Esophagus muscularis mucosa (tissue), 4 donors: ENCODE data around the gene NTSR2. TPM values are rescaled to one million over a fixed set of nuclear protein-coding genes. Genes with fewer than 3 reads are reported as not detected.

Experiments
- DNase-seq: peaks from one replicate; pipeline ENCODE4 v3.0.0-alpha.2; 2017; ENCODE audit errors: extremely low spot score
- H3K27ac ChIP-seq, 4 donors: fragments of 200-600 bp; sonication (generic); replicated peaks in 1 of 4; 1 replicate in 3 of 4; 2 replicates in 1 of 4; pipeline ENCODE4 v1.5.1; 2016 to 2019; ENCODE audit warnings: mild to moderate bottlenecking in 1 of 4
- H3K27me3 ChIP-seq, 4 donors: fragments of 200-600 bp; sonication (generic); one replicate each; pipeline versions ENCODE4 v1.5.1 to v1.6.0; 2016 to 2019
- H3K36me3 ChIP-seq, 4 donors: fragments of 200-600 bp; sonication (generic); one replicate each; pipeline ENCODE4 v1.5.1; 2016 to 2019
- H3K4me1 ChIP-seq, 4 donors: fragments of 200-600 bp; sonication (generic); one replicate each; pipeline ENCODE4 v1.5.1; 2016 to 2019
- H3K4me3 ChIP-seq, 4 donors: fragments of 200-600 bp; sonication (generic); 1 replicate in 2 of 4; 2 replicates in 2 of 4; pipeline ENCODE4 v1.5.1; 2016 to 2019; ENCODE audit warnings: mild to moderate bottlenecking in 4 of 4, moderate library complexity in 1 of 4
- H3K9me3 ChIP-seq, 4 donors: fragments of 200-600 bp; sonication (generic); 1 replicate in 3 of 4; 2 replicates in 1 of 4; pipeline ENCODE4 v1.5.1; 2016 to 2019
- CTCF ChIP-seq, 3 experiments: fragments of 200-600 bp in 2 of 3; fragments of 450-650 bp in 1 of 3; sonication (generic) in 2 of 3; IDR thresholded peaks; one replicate each; pipeline ENCODE4 v1.5.1; 2017 to 2019; ENCODE audit warnings: antibody characterized with exemption in 3 of 3, mild to moderate bottlenecking in 2 of 3, moderate library complexity in 1 of 3
- EP300 ChIP-seq: sonication (generic); formaldehyde crosslinking; IDR thresholded peaks from one replicate; pipeline ENCODE4 v1.6.1; 2017; ENCODE audit warnings: antibody characterized with exemption
- POLR2A ChIP-seq: fragments of 450-650 bp; IDR thresholded peaks from one replicate; pipeline ENCODE4 v1.6.1; 2017; ENCODE audit warnings: antibody characterized with exemption, moderate library complexity, mild to moderate bottlenecking, low read depth
- POLR2AphosphoS5 ChIP-seq, 2 donors: sonication (generic); formaldehyde crosslinking; IDR thresholded peaks; one replicate each; pipeline ENCODE4 v1.6.1; 2017; ENCODE audit warnings: antibody characterized with exemption in 2 of 2
- WGBS: methylation state at CpG from one replicate; pipeline ENCODE4 v1.1.5; 2018; 5-methylcytosine and 5-hydroxymethylcytosine counted together
- intact Hi-C: fragments of 100-400 bp; cut with DNase I; formaldehyde crosslinking; loops from one replicate; pipeline ENCODE4 v1.15.1; 2023
- total RNA-seq, 4 donors: library from RNA; depleted of rRNA; stranded (reverse); fragments of >200 nt; gene quantifications; one replicate each; pipeline versions ENCODE4 v1.1.0 to v1.2.1, GENCODE V29; 2016

The NTSR2 gene
- total RNA-seq, 4 donors from 2014 or later: not detected

GRCh38 chr2:11680182-11680900 lies 10.3 kb upstream of the NTSR2 start:
- TF ChIP-seq EP300: no peak
- no peak for TF ChIP-seq POLR2AphosphoS5 (IDR thresholded peaks at IDR 0.05)
- TF ChIP-seq POLR2A: no peak
- no peak for TF ChIP-seq CTCF (IDR thresholded peaks at IDR 0.05)
- H3K27ac ChIP-seq: no peak overlapping the region
- no peak for DNase-seq
- no peak overlapping the region for H3K4me3 ChIP-seq
- intact Hi-C loops: no loop called here
- 81% methylated on average over 14 of the region's 16 CpGs for WGBS
- H3K9me3 ChIP-seq: peaks cover 0 to 6% (median 0%) of the 10 kb centered on the region in 4 donors
- no peaks in the 10 kb centered on the region for H3K4me1 ChIP-seq
- no peaks in the 10 kb centered on the region for H3K36me3 ChIP-seq
- peaks cover 0 to 40% (median 0%) of the 10 kb centered on the region in 4 donors for H3K27me3 ChIP-seq

GRCh38 chr2:11679486-11680181 lies 9.6 kb upstream of the NTSR2 start:
- H3K27me3 ChIP-seq: peaks cover 0 to 34% (median 0%) of the 10 kb centered on the region in 4 donors
- no peaks in the 10 kb centered on the region for H3K36me3 ChIP-seq
- no peaks in the 10 kb centered on the region for H3K4me1 ChIP-seq
- no peak overlapping the region for H3K4me3 ChIP-seq
- WGBS: 80% methylated on average over 11 of the region's 13 CpGs
- H3K9me3 ChIP-seq: peaks cover 0 to 6% (median 0%) of the 10 kb centered on the region in 4 donors
- intact Hi-C loops: no loop called here
- no peak overlapping the region for H3K27ac ChIP-seq
- no peak for DNase-seq
- TF ChIP-seq EP300 (no peak), POLR2A (no peak), POLR2AphosphoS5 (IDR thresholded peaks at IDR 0.05) (no peak), CTCF (IDR thresholded peaks at IDR 0.05) (no peak)

- Histone ChIP-seq H3K36me3 (no peaks in the 10 kb centered on the region), H3K27ac (no peak overlapping the region), H3K9me3 (peaks cover 0 to 6% (median 0%) of the 10 kb centered on the region in 4 donors), H3K27me3 (peaks cover 0 to 32% (median 0%) of the 10 kb centered on the region in 4 donors), H3K4me3 (no peak overlapping the region), H3K4me1 (no peaks in the 10 kb centered on the region)
- WGBS: 81% methylated on average over 7 of the region's 7 CpGs
- TF ChIP-seq POLR2AphosphoS5 (IDR thresholded peaks at IDR 0.05) (no peak), POLR2A (no peak), CTCF (IDR thresholded peaks at IDR 0.05) (no peak), EP300 (no peak)
- intact Hi-C loops: no loop called here
- no peak for DNase-seq
These were observed 9.0 kb upstream of the NTSR2 start for GRCh38 chr2:11679016-11679415.

- Histone ChIP-seq H3K9me3 (peaks cover 0 to 6% (median 0%) of the 10 kb centered on the region in 4 donors), H3K27me3 (peaks cover 0 to 27% (median 0%) of the 10 kb centered on the region in 4 donors), H3K27ac (no peak overlapping the region), H3K4me1 (no peaks in the 10 kb centered on the region), H3K4me3 (no peak overlapping the region), H3K36me3 (no peaks in the 10 kb centered on the region)
- TF ChIP-seq POLR2A (no peak), EP300 (no peak), CTCF (IDR thresholded peaks at IDR 0.05) (no peak), POLR2AphosphoS5 (IDR thresholded peaks at IDR 0.05) (no peak)
- intact Hi-C loops: no loop called here
- WGBS: 87% methylated on average over 10 of the region's 14 CpGs
- DNase-seq: no peak
These were observed 8.4 kb upstream of the NTSR2 start for GRCh38 chr2:11678306-11678960.
